HG03064 (cell line): ENCODE results near the gene FAM177A1.

Experiments used
- ATAC-seq: cut with Tn5 transposase; IDR thresholded peaks from one replicate; pipeline ENCODE4 v1.9.1; 2021; ENCODE audit warnings: low read depth; ENCODE audit not compliant: unreplicated experiment

FAM177A1 gene

GRCh38 chr14:35122696-35123387 is 76.8 kb downstream of the FAM177A1 start:
- peak; percentile 34 for ATAC-seq

GRCh38 chr14:35123388-35123703 is 77.3 kb downstream of the FAM177A1 start:
- ATAC-seq: no peak

DNA sequence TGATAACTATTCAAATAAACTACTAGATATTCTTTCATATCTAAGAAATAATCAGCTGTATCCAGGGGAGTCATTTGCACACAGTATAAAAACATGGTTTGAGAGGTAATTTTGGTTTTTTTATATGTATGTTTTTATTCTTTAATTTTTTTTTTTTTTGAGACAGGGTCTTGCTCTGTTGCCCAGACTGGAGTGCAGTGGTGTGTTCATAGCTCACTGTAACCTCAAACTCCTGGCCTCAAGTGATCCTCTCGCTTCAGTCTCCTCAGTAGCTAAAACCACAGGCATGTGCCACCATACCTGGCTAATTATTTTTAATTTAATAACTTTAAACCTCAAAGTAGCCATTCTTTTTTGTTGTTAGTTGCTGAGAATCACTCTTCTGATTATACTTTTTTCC is 78.1 kb downstream of the FAM177A1 start:
- no peak for ATAC-seq
